Liver (tissue), 3 donors: ENCODE results near the gene ENAM.

Experiments
- CTCF ChIP-seq: fragments of 150-350 bp; IDR thresholded peaks from 2 replicates; pipeline ENCODE4 v1.5.1; 2017; ENCODE audit warnings: improper control_type of control experiment, low read depth, low read length; ENCODE audit not compliant: missing input control
- EGR1 ChIP-seq, 2 donors: IDR thresholded peaks; 2 replicates each; pipeline ENCODE4 v1.6.1; 2016 to 2018; ENCODE audit warnings: antibody characterized with exemption in 2 of 2, low read depth in 2 of 2
- FOXA1 ChIP-seq: IDR thresholded peaks from 2 replicates; pipeline ENCODE4 v1.6.1; 2016; ENCODE audit warnings: antibody characterized with exemption
- GABPA ChIP-seq, 2 donors: IDR thresholded peaks in 1 of 2; conservative IDR thresholded peaks in 1 of 2; 2 replicates each; pipeline ENCODE4 v1.6.1; 2016; ENCODE audit warnings: antibody characterized with exemption in 2 of 2, mild to moderate bottlenecking in 1 of 2, moderate library complexity in 1 of 2
- HNF4G ChIP-seq: IDR thresholded peaks from 2 replicates; pipeline ENCODE4 v1.6.1; 2016; ENCODE audit warnings: antibody characterized with exemption
- JUND ChIP-seq, 2 donors: IDR thresholded peaks; 2 replicates each; pipeline ENCODE4 v1.6.1; 2016; ENCODE audit warnings: antibody characterized with exemption in 2 of 2
- MAX ChIP-seq: IDR thresholded peaks from 2 replicates; pipeline ENCODE4 v1.6.1; 2016; ENCODE audit warnings: antibody characterized with exemption
- NR2F2 ChIP-seq: IDR thresholded peaks from 2 replicates; pipeline ENCODE4 v1.6.1; 2016; ENCODE audit warnings: antibody characterized with exemption
- RAD21 ChIP-seq, 2 donors: IDR thresholded peaks; 2 replicates each; pipeline ENCODE4 v1.6.1; 2016; ENCODE audit warnings: antibody characterized with exemption in 2 of 2, mild to moderate bottlenecking in 2 of 2
- SP1 ChIP-seq: IDR thresholded peaks from 2 replicates; pipeline ENCODE4 v1.6.1; 2018; ENCODE audit warnings: antibody characterized with exemption, mild to moderate bottlenecking
- TF ChIP-seq, protein P1 (sequence below): IDR thresholded peaks from 2 replicates; pipeline ENCODE4 v1.6.1; 2016; ENCODE audit warnings: antibody characterized with exemption
- TF ChIP-seq, protein P2 (sequence below): IDR thresholded peaks from 2 replicates; pipeline ENCODE4 v1.6.1; 2016; ENCODE audit warnings: antibody characterized with exemption, mild to moderate bottlenecking
- donor health status: healthy.
- donor health status: healthy.

GRCh38 chr4:70627620-70628019 is 924 bp upstream of the ENAM start:
- TF ChIP-seq CTCF (no peak), JUND (IDR thresholded peaks at IDR 0.05) (no peak), RAD21 (IDR thresholded peaks at IDR 0.05) (no peak), SP1 (no peak), MAX (no peak), NR2F2 (no peak), GABPA (IDR thresholded peaks at IDR 0.05 in 1 of 2, conservative IDR thresholded peaks at IDR 0.05 in 1 of 2) (no peak), FOXA1 (no peak), EGR1 (IDR thresholded peaks at IDR 0.05; ENCODE audit: low read depth in 2 of 2) (no peak), HNF4G (no peak)
- TF ChIP-seq, protein P1, sequence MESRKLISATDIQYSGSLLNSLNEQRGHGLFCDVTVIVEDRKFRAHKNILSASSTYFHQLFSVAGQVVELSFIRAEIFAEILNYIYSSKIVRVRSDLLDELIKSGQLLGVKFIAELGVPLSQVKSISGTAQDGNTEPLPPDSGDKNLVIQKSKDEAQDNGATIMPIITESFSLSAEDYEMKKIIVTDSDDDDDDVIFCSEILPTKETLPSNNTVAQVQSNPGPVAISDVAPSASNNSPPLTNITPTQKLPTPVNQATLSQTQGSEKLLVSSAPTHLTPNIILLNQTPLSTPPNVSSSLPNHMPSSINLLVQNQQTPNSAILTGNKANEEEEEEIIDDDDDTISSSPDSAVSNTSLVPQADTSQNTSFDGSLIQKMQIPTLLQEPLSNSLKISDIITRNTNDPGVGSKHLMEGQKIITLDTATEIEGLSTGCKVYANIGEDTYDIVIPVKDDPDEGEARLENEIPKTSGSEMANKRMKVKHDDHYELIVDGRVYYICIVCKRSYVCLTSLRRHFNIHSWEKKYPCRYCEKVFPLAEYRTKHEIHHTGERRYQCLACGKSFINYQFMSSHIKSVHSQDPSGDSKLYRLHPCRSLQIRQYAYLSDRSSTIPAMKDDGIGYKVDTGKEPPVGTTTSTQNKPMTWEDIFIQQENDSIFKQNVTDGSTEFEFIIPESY = no peak
- TF ChIP-seq, protein P2, sequence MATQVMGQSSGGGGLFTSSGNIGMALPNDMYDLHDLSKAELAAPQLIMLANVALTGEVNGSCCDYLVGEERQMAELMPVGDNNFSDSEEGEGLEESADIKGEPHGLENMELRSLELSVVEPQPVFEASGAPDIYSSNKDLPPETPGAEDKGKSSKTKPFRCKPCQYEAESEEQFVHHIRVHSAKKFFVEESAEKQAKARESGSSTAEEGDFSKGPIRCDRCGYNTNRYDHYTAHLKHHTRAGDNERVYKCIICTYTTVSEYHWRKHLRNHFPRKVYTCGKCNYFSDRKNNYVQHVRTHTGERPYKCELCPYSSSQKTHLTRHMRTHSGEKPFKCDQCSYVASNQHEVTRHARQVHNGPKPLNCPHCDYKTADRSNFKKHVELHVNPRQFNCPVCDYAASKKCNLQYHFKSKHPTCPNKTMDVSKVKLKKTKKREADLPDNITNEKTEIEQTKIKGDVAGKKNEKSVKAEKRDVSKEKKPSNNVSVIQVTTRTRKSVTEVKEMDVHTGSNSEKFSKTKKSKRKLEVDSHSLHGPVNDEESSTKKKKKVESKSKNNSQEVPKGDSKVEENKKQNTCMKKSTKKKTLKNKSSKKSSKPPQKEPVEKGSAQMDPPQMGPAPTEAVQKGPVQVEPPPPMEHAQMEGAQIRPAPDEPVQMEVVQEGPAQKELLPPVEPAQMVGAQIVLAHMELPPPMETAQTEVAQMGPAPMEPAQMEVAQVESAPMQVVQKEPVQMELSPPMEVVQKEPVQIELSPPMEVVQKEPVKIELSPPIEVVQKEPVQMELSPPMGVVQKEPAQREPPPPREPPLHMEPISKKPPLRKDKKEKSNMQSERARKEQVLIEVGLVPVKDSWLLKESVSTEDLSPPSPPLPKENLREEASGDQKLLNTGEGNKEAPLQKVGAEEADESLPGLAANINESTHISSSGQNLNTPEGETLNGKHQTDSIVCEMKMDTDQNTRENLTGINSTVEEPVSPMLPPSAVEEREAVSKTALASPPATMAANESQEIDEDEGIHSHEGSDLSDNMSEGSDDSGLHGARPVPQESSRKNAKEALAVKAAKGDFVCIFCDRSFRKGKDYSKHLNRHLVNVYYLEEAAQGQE = no peak
